ENCODE results near the gene DOK7.

DNA sequence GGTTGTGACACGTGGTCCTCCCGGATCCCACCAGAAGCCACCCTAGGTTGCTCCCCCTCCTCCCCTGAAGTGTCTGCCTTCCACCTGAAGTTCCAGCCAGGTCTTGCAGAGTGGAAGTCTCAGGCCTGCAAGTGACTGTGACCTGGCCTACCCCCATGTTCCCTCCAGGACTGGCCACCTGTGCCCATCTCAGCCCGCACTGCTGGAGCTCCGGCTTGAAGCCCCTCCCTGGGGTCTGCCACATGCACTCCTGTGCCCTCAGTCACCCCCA, 27.5 kb upstream of the DOK7 start:
- TF ChIP-seq, protein P1, sequence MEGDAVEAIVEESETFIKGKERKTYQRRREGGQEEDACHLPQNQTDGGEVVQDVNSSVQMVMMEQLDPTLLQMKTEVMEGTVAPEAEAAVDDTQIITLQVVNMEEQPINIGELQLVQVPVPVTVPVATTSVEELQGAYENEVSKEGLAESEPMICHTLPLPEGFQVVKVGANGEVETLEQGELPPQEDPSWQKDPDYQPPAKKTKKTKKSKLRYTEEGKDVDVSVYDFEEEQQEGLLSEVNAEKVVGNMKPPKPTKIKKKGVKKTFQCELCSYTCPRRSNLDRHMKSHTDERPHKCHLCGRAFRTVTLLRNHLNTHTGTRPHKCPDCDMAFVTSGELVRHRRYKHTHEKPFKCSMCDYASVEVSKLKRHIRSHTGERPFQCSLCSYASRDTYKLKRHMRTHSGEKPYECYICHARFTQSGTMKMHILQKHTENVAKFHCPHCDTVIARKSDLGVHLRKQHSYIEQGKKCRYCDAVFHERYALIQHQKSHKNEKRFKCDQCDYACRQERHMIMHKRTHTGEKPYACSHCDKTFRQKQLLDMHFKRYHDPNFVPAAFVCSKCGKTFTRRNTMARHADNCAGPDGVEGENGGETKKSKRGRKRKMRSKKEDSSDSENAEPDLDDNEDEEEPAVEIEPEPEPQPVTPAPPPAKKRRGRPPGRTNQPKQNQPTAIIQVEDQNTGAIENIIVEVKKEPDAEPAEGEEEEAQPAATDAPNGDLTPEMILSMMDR (IDR thresholded peaks at IDR 0.05) = no peak
- TF ChIP-seq POLR2A (IDR thresholded peaks at IDR 0.05) = no peak
